Transverse colon (tissue), 4 donors: ENCODE results near the gene ENGASE.

Experiments used
- EP300 ChIP-seq: sonication (generic); formaldehyde crosslinking; IDR thresholded peaks from one replicate; pipeline ENCODE4 v1.6.1; 2017; ENCODE audit warnings: antibody characterized with exemption, low read depth
- POLR2A ChIP-seq: fragments of 450-650 bp; IDR thresholded peaks from one replicate; pipeline ENCODE4 v1.6.1; 2016; ENCODE audit warnings: antibody characterized with exemption, mild to moderate bottlenecking, moderate library complexity
- POLR2AphosphoS5 ChIP-seq, 3 donors: sonication (generic); formaldehyde crosslinking; IDR thresholded peaks; one replicate each; pipeline ENCODE4 v1.6.1; 2016; ENCODE audit warnings: antibody characterized with exemption in 3 of 3
- TF ChIP-seq, protein P1 (sequence below), 5 experiments: fragments of 200-600 bp in 3 of 5; fragments of 450-650 bp in 2 of 5; sonication (generic) in 3 of 5; IDR thresholded peaks; 1 replicate in 2 of 5; 2 replicates in 3 of 5; pipeline ENCODE4 v1.5.1; 2016 to 2017; ENCODE audit warnings: antibody characterized with exemption in 5 of 5, inconsistent platforms in 3 of 5, mild to moderate bottlenecking in 2 of 5, moderate library complexity in 1 of 5

DNA sequence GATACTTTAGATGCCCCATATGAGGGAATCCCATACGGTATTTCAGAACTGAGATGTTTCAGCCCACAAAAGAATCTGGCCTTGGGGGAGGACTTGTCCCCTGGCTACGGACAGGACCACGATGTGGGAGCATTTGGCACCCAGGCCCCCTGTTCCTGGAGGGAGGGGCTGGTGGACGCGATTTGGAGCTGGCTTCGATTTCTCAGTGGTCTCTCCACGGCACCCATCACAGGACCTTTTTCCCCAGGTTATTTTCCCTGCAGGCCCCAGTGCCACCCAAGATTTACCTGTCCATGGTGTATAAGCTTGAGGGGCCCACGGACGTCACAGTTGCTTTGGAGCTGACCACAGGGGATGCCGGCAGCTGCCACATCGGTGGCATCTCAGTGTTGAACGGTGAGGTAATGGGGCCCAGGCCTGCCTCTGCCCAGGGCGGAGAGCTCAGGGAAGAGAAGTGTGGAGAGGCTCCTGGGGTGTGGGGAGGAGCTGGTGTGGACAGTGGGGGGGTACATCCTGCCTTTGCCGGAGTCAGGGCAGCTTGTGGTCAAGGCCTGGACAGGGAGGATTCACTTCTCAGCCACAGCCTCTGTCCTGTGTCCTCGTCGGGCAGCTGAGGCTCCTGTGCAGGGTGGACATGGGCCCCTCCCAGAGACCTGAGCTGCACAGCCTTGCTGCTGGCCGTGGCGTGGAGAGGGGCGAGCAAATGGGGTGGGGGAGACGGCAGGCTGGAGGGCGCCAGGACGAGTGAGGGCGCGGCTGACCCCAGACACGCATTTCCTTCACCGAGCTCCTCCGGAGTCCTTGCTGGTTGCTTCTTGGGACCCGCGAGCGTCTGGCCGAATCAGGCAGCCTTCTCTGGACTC, 9.9 kb downstream of the ENGASE start:
- TF ChIP-seq, protein P1, sequence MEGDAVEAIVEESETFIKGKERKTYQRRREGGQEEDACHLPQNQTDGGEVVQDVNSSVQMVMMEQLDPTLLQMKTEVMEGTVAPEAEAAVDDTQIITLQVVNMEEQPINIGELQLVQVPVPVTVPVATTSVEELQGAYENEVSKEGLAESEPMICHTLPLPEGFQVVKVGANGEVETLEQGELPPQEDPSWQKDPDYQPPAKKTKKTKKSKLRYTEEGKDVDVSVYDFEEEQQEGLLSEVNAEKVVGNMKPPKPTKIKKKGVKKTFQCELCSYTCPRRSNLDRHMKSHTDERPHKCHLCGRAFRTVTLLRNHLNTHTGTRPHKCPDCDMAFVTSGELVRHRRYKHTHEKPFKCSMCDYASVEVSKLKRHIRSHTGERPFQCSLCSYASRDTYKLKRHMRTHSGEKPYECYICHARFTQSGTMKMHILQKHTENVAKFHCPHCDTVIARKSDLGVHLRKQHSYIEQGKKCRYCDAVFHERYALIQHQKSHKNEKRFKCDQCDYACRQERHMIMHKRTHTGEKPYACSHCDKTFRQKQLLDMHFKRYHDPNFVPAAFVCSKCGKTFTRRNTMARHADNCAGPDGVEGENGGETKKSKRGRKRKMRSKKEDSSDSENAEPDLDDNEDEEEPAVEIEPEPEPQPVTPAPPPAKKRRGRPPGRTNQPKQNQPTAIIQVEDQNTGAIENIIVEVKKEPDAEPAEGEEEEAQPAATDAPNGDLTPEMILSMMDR (IDR thresholded peaks at IDR 0.05), result no peak
- TF ChIP-seq POLR2A, result no peak
- TF ChIP-seq EP300, result no peak
- TF ChIP-seq POLR2AphosphoS5 (IDR thresholded peaks at IDR 0.05), result no peak
